Superior temporal gyrus (tissue), 1 donor: ENCODE data around the gene STIP1.
"Not testable (repeated sequence)": the region's sequence is repeated elsewhere in the genome, so short reads cannot be mapped to it uniquely, and the experiment has no call there.

Experiments
- DNase-seq: peaks from one replicate; pipeline ENCODE4 v3.0.0-alpha.2; 2016; ENCODE audit errors: extremely low spot score

The STIP1 gene

GRCh38 chr11:64157631-64158394 is 28.2 kb upstream of the STIP1 start:
- no peak for DNase-seq

DNA sequence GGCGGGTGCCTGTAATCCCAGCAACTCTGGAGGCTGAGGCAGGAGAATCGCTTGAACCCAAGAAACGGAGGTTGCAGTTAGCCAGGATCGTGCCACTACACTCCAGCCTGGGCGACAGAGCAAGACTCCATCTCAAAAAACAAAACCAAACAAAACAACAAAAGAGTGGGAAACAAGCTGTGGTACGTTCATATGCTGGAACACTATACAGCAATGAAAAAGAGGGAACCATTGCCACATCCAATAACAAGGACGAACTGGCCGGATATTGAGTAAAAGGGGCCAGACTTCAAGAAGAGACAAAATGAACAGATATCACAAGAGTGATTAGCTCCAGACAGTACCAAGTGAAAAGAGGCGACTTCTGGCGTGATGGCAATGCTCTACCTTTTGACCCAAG is 24.9 kb upstream of the STIP1 start:
- DNase-seq = no peak

DNA sequence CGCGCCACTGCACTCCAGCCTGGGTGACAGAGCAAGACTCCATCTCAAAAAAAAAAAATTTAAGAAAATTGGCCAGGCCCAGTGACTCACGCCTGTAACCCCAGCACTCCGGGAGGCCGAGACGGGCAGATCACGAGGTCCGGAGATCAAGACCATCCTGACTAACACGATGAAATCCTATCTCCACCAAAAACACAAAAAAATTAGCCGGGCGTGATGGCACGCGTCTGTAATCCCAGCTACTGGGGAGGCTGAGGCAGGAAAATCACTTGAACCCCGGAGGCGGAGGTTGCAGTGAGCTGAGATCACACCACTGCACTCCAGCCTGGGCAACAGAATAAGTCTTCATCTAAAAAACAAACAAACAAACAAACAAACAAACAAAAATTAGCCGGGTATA is 23.2 kb upstream of the STIP1 start:
- DNase-seq = not testable (repeated sequence)

DNA sequence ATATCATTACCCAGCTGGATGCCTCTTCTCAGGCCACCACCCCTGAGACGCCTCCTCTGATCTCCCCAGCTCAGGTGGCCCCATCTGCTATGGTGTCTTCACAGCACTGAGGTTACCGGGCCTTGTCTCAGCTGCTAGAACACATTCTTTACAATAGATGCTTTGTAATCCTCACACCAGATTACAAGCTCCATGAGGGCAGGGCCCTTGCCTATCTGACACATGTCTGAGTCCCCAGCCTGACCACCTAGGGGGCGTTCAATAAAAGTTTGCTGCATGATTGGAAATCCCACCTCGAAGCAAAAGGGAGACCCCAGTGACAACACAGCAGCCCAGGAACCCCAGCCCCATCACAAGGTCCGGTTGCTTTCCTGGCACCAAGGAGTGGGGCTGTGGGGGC is 22.0 kb upstream of the STIP1 start:
- DNase-seq = no peak

DNA sequence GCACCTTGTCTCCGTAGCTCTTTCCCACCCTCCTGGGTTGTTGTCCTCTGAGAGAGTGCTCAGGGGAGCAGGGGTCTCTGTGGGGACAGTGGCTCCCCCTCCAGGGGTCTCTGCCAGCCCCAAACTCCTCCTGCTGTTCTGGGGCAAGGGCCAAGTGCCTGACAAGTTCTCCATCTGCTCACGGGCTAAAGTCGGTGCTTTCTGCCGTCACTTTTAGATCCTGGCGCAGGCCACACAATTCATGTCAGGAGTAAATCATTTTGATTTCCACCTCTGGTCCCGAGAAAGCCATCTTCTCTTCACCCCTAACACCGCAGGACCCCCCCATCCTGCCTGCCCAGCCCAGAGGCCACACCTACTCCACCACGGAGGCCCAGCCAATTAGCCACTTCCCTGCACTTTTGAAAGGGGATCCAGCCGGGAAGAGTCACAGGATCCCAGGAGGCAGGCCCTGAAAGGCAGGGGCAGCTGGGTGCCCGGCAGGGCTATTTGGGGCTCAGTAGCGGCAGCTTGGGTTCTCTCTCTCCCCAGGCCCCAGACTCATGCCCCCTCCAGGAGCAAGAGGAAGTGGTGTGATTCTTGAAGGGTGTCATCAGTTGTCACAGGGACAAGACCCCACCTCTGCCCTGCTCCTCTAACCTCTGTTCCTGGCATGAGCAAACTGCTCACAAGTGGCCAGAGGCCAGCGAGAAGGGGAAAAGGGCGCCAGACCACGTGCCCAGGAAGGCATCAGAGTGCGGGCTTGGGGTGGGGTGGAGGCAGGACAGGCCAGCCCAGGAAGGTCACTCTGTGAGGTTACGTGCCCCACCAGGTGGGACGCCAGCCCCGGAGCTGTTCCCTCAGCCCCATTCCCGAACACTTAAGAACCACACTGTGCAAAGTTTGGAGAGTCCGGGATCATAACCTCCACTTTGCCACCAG is 21.3 kb upstream of the STIP1 start:
- DNase-seq = no peak

GRCh38 chr11:64165481-64165841 is 20.5 kb upstream of the STIP1 start:
- DNase-seq = no peak

DNA sequence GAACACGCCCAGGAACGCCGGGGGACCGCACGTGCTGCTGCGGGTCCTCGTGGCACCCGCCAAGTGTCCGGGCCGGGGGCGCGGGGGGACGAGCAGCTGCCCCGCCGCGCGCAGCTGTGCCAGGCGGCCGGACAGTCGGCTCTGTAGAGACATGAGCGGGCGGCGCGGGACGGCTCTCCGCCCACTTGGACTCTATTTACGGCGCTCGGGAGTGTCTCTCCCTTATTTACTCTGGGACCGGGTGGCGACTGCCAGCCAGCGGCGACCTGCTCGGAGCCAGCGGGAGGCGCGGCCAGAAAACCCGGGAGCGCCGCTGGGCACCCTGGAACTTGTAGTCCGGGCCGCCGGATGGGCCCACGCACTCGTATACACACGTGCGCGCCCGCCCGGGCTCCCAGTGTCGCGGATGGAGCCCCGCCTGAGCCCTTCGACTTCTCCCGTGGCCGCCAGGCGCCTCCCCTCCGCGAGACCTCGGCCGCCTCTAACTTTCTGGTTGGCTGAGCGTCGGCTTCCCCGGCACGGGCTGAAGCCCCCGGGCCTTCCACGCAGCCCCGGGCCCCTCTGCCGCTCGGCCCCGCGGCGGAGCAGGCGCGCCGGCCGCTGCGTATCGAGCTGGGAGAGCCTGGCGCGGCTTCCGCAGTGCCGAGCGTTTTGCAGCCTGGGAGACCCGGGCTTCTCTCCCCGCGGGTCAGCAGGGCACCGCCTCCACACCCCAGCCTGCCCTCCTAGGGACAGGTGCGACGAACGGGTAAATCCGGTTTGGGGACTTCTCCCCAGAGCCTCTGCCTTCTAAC is 19.9 kb upstream of the STIP1 start, which contains the start of gene MACROD1:
Gene MACROD1, minus strand, starts transcription at position 272 of the 794 bp plus-strand sequence. Its CDS starts 119 bp downstream, at position 153.
- peak; percentile 74 for DNase-seq

- no peak for DNase-seq
These were observed 15.6 kb upstream of the STIP1 start for GRCh38 chr11:64170419-64170818.

GRCh38 chr11:64173616-64174355 is 12.2 kb upstream of the STIP1 start:
- DNase-seq = no peak

GRCh38 chr11:64176751-64177150 is 9.2 kb upstream of the STIP1 start:
- DNase-seq = peak; percentile 36

DNA sequence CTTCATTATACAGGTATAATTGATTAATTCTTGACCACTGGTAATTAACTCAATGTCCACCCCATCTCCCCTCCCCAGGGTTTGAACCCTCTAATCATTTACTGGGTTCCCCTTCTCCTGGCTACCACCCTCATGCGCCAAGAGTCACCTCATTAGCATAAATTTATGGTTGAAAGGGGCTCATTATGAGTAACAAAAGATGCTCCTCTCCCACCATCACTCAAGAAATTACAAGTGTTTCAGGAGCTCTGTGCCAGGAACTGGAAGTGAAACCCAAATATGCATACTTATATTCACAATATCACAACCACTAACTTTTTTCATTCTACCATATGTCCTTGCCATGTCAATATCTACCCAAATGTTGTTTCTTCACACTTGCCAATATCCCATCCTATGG is 7.8 kb upstream of the STIP1 start:
- DNase-seq = no peak

DNA sequence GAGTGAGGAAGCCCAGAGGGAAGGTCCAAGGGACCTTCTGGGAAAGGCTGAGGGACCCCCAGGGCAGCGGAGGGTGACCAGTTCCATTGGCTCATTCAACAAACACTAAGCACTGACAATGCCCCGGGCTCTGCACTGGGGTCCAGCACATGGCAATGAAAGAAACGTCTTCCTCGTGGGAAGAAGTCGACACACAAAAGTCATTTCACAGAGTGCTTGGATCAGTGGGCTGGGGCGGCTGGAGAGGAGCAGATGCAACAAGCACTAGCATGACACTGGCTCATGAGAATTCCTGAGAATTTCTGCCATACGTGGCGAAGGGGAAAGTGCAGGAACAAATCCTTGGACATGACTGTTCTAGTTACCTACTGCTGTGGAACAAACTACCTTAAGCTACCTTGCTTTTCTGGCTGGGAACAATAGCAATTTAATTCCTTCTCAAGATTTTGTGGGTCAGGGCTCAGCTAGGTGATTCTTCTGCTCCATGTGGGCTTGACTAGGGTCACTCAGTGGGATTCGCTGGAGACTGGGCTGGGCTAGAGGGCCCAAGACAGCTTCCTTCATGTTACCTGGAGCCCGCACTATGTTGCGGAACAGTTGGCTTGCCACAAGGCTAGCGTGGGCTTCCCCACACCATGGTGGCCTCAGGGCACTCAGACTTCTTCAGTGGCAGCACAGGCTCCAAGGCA is 6.9 kb upstream of the STIP1 start:
- no peak for DNase-seq

DNA sequence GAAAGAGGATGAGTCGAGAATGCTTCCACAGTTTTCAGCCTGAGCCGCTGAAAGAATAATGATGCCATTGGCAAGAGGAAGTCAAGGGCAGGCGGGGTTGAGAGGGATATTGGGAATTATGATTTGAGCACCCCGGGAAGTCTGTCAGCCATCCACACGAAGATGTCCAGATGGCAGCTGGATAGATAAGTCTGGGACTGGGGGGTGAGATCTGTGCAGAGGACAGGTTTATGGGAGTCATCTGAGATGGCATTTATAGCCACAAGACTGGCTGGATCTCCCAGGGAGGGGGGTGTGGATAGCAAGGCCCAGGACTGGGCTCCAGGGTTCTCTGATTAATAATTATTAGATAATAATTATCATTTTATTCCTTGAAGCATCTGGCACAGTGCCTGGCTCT is 5.1 kb upstream of the STIP1 start:
- DNase-seq = no peak

DNA sequence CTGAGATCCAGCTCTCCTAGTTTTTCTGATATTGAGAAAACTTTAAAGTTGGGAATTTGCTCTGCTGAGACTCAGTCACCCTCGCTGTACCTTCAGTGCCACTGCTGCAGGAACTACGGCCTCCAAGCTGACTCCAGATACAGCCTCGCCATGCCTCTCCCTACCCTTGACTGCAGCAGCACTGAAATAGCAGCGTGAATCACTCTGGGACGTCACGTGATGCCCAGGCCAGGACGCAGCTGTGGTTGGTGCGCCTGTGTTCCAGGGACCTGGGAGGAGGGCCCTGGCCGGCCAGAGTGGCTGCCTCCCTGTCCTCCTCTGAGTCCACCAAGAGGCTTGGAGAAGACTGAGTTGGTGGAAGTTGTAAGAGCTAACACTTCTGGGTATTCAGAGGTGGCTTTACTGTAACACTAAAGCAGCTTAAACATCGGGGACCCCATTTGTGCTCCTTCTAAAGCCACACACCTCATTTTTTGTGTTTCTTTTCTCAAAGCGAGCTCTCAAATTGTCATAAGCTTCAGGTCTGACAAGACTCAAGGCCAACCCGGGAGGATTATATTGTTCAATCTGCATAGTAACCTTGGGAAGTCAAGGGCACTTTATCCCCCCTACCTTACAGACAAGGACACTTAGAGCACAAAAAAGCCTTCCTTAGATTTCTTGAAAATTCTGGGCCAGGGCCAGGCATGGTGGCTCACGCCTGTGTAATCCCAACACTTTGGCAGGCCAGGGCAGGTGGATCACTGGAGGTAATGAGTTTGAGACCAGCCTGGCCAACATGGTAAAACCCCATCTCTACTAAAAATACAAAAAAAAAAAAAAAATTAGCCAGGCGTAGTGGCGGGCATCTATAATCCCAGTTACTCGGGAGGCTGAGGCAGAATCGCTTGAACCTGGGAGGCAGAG is 4.2 kb upstream of the STIP1 start:
- peak; percentile 97 for DNase-seq

- no peak for DNase-seq
These were observed 2.1 kb upstream of the STIP1 start for GRCh38 chr11:64183890-64184289.

DNA sequence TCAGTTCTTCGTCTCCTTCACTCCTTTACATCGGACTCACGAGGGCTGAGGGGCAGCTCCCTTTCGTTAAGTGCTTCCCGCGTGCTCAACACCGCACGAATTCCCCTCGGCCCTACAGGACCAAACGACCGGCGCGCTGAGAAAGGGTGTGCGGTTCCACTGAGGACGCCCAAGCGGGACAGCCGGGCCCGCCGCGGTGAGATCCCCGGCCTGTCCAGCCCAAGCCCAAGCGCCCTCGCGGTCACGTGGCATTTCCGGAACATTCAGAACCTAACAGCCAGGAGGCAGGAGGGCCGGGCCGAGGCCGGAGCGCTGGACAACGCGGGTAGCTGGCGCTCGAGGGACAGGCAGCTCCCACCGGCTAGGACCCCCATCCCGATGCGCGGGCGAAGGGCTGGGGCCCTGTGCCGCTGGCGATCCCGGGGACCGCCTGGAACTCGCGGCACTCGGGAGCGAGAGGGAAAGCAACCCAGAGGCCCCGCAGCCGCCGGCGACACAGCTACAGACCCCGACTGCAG is 737 bp upstream of the STIP1 start:
- DNase-seq = peak; percentile 80

DNA sequence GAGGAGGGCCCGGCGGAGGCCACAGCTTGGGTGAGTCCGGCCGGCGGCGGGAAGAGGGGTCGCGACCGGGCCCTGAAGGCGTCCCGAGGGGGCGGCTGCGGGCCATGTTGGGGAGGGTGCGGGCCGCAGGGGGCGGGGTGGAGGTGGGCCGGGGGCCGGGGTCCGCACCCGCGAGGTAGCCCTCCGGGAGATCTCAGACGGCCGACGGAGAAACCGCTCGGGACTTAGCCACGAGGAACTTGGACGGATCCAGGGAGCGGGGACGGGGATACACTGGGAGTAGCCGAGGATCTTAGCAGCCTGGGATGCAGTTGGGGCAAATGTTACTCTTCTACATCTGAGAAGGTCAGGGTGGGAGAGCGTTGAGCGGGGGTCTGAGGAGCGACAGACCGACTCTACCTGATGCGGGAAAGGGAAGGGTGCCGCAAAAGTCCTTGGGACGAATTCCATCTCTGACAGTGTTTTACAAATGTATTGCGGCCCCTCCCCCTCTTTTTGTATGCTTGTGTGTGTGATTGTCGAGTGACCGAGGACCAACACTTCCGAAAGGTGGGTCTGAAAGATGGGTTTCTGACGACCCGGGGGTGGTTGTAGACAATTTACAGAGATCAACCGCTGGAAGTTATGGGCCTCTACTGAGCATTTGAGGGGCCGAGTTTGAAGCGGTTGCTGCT is 658 bp downstream of the STIP1 start:
- DNase-seq = peak; percentile 34

DNA sequence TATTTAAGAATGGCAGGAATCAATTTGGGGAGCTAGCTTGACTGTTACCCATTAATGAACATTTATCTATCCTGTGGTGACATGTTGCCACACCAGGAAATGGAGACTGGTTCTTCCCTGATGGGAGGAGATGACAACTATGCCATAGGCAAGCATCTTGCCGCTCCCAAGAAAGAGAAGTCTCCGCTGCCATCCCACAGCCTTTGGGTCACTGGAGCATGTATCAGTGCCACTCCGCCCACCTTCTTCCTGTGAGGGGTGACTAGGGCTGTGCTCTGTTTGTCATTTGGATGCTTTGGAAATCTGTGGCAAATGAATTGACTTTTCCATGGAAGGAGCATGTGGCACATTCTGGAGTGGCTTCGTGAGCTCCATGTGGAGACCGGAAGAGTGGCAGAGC is 6.5 kb downstream of the STIP1 start:
- DNase-seq = no peak

DNA sequence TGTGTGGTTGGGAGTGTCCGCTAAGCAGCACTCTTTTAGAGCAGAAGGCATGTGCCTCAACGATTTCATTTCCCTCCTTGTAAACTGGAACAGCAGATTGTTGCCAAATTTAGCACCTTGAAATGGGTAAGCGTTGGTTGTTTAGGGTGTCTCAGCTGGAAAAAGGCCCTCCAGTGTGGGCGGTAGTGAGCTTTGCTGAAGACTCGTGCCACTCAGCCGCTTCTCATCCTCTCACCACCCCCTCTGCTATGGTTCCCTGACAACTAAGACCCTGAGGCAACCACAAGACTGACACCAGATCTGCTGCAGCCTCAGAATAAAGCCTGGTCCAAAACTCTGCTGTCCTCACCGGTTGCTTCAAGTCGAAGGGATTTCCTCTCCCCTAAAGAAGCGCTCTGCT is 10.7 kb downstream of the STIP1 start:
- DNase-seq = peak; percentile 50
